ENCODE measurements around the gene COL23A1. TPM values are rescaled to one million over a fixed set of nuclear protein-coding genes. Genes with fewer than 3 reads are reported as not detected.

The COL23A1 gene
- total RNA-seq, 1 experiment from 2014 or later = not detected

DNA sequence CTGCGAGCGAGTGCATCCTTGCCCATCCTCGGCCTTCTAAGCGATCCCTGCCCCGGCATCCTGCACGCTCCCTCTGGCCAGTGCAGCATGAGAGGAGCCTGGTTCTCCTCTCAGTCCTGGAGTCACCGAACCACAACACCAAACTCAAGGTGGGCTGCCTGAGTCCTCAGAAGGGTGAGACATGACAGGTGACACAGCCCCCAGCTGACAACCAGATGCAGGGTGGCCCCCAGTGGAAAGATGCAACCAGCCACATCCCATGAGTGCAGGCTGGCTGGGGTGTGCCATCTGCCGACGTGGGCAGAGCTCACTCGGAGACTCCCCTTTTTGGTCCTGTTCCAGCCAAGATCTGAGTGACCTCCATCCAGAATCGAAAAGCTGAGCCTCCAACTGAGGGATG is 58.4 kb downstream of the COL23A1 start:
- TF ChIP-seq, protein P1, sequence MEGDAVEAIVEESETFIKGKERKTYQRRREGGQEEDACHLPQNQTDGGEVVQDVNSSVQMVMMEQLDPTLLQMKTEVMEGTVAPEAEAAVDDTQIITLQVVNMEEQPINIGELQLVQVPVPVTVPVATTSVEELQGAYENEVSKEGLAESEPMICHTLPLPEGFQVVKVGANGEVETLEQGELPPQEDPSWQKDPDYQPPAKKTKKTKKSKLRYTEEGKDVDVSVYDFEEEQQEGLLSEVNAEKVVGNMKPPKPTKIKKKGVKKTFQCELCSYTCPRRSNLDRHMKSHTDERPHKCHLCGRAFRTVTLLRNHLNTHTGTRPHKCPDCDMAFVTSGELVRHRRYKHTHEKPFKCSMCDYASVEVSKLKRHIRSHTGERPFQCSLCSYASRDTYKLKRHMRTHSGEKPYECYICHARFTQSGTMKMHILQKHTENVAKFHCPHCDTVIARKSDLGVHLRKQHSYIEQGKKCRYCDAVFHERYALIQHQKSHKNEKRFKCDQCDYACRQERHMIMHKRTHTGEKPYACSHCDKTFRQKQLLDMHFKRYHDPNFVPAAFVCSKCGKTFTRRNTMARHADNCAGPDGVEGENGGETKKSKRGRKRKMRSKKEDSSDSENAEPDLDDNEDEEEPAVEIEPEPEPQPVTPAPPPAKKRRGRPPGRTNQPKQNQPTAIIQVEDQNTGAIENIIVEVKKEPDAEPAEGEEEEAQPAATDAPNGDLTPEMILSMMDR (IDR thresholded peaks at IDR 0.05; ENCODE audit: unreplicated experiment) = no peak
- intact Hi-C loops (cut with micrococcal nuclease; ENCODE audit: unreplicated experiment) = no loop called here
- Mint-ChIP-seq H3K27ac (ENCODE audit: unreplicated experiment) (no peak overlapping the region), H3K4me3 (ENCODE audit: low read depth, unreplicated experiment) (no peak overlapping the region), H3K27me3 (ENCODE audit: unreplicated experiment) (peaks cover 10% of the 10 kb centered on the region), H3K9me3 (ENCODE audit: low read depth, unreplicated experiment) (peaks cover 3% of the 10 kb centered on the region), H3K4me1 (ENCODE audit: low read depth, unreplicated experiment) (no peaks in the 10 kb centered on the region), H3K36me3 (ENCODE audit: insufficient read depth, unreplicated experiment) (no peaks in the 10 kb centered on the region)
- no peak for DNase-seq
- BruUV-seq (replicated peaks) = no TSS peak
- CTCF ChIA-PET = no interaction called here

DNA sequence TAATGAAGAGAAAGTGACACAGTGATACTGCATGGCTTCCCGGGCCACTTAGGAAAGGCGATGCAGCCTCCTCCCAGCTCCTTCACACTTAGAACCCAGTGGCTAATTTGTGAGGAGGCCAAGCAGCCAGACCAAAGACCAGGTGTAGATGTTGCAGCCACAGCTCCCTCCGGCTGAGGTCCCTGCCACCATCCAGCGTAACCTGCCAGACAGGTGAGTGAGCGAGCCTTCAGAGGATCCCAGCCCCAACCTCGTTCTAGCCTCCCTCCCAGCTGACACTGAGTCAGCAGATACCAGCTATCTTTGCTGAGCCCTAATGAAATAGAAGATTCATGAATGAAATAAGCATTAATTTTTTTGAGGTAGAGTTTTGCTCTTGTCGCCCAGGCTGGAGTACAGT is 59.7 kb downstream of the COL23A1 start:
- H3K4me1 Mint-ChIP-seq (ENCODE audit: low read depth, unreplicated experiment) = no peaks in the 10 kb centered on the region
- H3K36me3 Mint-ChIP-seq (ENCODE audit: insufficient read depth, unreplicated experiment) = no peaks in the 10 kb centered on the region
- no peak for DNase-seq
- H3K27ac Mint-ChIP-seq (ENCODE audit: unreplicated experiment) = no peak overlapping the region
- intact Hi-C loops (cut with micrococcal nuclease; ENCODE audit: unreplicated experiment) = no loop called here
- BruUV-seq (replicated peaks) = no TSS peak
- H3K9me3 Mint-ChIP-seq (ENCODE audit: low read depth, unreplicated experiment) = peaks cover 3% of the 10 kb centered on the region
- peaks cover 21% of the 10 kb centered on the region for H3K27me3 Mint-ChIP-seq (ENCODE audit: unreplicated experiment)
- TF ChIP-seq, protein P1 (IDR thresholded peaks at IDR 0.05; ENCODE audit: unreplicated experiment) = no peak
- CTCF ChIA-PET = no interaction called here
- no peak overlapping the region for H3K4me3 Mint-ChIP-seq (ENCODE audit: low read depth, unreplicated experiment)

DNA sequence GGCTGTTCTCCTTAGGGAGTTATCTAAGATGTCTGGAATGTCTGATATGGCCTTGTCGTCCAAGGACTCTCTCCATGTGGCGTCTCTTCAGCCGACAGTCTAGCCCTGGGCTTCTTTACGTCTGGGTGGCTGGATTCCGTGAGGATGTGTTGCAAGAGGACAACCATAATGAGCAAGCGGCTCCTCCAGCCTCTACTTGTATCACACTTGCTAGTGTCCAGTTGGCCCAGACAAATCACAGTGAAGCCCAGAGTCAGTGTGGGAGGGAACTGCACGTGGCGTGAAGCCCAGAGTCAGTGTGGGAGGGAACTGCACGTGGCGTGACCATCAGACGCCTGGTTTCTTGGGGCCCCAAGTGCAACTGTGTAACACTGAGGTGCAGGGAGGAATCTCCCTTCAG is 61.1 kb downstream of the COL23A1 start:
- no peak overlapping the region for H3K27ac Mint-ChIP-seq (ENCODE audit: unreplicated experiment)
- no peak for DNase-seq
- BruUV-seq (replicated peaks) = no TSS peak
- H3K4me1 Mint-ChIP-seq (ENCODE audit: low read depth, unreplicated experiment) = no peaks in the 10 kb centered on the region
- intact Hi-C loops (cut with micrococcal nuclease; ENCODE audit: unreplicated experiment) = no loop called here
- CTCF ChIA-PET = no interaction called here
- no peak overlapping the region for H3K4me3 Mint-ChIP-seq (ENCODE audit: low read depth, unreplicated experiment)
- H3K9me3 Mint-ChIP-seq (ENCODE audit: low read depth, unreplicated experiment) = peaks cover 3% of the 10 kb centered on the region
- H3K27me3 Mint-ChIP-seq (ENCODE audit: unreplicated experiment) = peaks cover 21% of the 10 kb centered on the region
- TF ChIP-seq, protein P1 (IDR thresholded peaks at IDR 0.05; ENCODE audit: unreplicated experiment) = no peak
- no peaks in the 10 kb centered on the region for H3K36me3 Mint-ChIP-seq (ENCODE audit: insufficient read depth, unreplicated experiment)

DNA sequence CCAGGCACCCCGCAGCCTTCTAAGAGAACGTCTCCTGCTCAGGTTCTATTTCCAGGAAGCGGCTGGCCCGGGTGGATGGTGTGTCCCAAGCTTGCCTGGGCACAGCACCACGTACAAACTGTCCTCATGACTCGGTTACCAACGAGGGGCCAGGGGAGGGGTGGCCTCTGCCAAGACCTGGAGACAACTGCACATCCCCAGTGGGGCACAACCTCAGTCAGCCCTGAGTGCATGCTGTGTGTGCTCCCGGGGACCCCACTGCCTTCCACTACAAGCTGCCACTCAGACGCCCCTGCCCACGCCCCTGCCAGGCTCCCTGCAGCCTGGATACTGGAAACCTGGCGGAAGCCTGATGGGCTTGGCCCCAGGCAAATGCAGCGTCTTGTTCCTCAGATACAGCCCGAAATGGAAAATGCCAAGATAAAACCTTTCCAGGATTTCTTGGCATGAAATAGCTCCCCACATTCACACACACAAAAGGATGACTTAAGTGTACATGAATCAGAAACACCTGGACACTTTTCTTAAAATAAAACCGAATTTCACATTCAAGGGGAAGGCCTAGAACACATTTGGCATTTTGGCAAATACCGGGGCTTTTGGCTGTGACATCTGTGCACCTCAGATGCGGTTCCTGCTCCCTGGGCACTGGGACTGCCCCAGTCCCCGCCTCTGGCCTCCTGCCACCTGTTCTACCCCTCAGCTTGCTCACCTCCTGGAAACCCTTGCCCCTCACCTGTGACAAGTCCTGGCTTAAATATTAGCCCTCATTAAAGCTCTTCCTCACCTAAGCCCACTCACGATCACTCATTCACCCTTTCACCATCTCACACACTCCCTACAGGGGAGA is 62.5 kb downstream of the COL23A1 start:
- intact Hi-C loops (cut with micrococcal nuclease; ENCODE audit: unreplicated experiment) = no loop called here
- CTCF ChIA-PET = no interaction called here
- H3K27me3 Mint-ChIP-seq (ENCODE audit: unreplicated experiment) = peaks cover 21% of the 10 kb centered on the region
- TF ChIP-seq, protein P1 (IDR thresholded peaks at IDR 0.05; ENCODE audit: unreplicated experiment) = no peak
- no peaks in the 10 kb centered on the region for H3K9me3 Mint-ChIP-seq (ENCODE audit: low read depth, unreplicated experiment)
- H3K36me3 Mint-ChIP-seq (ENCODE audit: insufficient read depth, unreplicated experiment) = no peaks in the 10 kb centered on the region
- BruUV-seq (replicated peaks) = no TSS peak
- H3K4me1 Mint-ChIP-seq (ENCODE audit: low read depth, unreplicated experiment) = no peaks in the 10 kb centered on the region
- no peak overlapping the region for H3K27ac Mint-ChIP-seq (ENCODE audit: unreplicated experiment)
- DNase-seq = no peak
- H3K4me3 Mint-ChIP-seq (ENCODE audit: low read depth, unreplicated experiment) = no peak overlapping the region
